A549 treated with CpdA at 1 μM for 4 hours (cell line): ENCODE data around the gene WDR55. TPM values are rescaled to one million over a fixed set of nuclear protein-coding genes. Genes with fewer than 3 reads are reported as not detected.

Source experiments
- total RNA-seq: library from RNA; stranded (reverse); fragments of 200-300 nt; extraction: Qiagen RNA extraction; gene quantifications from 5 replicates; pipeline ENCODE4 v1.2.3, GENCODE V29; 2022; ENCODE audit warnings: low read depth

The WDR55 gene, protein sequence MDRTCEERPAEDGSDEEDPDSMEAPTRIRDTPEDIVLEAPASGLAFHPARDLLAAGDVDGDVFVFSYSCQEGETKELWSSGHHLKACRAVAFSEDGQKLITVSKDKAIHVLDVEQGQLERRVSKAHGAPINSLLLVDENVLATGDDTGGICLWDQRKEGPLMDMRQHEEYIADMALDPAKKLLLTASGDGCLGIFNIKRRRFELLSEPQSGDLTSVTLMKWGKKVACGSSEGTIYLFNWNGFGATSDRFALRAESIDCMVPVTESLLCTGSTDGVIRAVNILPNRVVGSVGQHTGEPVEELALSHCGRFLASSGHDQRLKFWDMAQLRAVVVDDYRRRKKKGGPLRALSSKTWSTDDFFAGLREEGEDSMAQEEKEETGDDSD
- total RNA-seq: 29.2 to 32.4 TPM (median 29.6 TPM) in 5 replicates

DNA sequence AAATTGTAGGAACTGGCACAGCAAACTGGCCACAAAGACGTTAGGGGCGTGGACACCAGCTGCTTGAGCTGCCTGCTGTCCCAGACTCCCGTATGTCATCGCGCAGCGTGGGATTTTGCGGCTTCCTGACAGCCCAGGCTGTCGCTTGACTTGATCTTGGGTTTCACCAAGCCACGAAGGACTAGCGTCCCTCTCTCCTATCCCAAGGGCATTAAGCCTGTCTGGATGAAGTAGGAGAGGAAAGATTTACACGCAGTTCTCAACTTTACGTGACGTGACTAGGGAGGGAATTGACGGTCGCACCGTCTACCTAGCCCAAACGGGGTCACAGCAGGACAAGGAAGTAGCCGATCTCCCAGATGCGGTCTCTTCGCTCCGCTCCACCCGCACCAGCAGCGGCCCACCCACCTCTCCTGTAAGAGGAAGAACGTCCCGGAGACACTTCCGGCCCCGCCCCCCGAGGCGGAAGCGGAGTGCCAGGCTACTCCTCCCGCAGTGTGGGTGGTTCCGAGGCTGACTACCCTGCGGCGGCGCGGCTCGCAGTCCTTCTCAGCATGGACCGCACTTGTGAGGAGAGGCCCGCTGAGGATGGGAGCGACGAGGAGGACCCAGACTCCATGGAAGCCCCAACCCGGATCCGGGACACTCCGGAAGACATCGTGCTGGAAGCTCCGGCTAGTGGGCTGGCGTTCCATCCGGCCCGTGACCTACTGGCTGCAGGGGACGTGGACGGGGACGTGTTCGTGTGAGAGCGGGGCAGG lies at the start of gene WDR55:
WDR55 (plus strand) TSS at position 546 of the 761 bp plus-strand sequence; CDS start at position 555, 9 bp downstream.

DNA sequence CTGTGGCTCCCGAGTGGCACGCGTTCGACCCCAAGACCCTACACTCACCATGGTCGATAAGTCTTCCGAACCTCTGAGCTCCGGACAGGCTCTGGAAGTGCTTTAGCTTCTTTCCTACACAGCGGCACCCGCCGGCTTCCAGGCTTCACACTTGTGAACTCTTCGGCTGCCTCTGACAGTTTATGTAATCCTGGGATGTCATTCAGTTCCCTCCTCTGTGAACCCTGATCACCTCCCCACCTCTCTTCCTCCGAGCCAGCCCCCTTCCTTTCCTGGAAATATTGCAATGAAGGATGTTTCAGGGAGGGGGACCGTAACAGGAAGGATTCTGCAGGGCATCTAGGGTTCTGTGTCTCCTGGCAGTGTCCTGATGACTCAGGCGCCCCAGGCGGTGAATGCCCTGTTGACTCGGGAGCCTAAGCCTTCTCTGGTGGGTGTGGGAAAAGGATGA lies 31.7 kb upstream of the WDR55 start, which contains the start of gene CD14:
CD14 (minus strand) TSS at position 155 of the 451 bp plus-strand sequence; CDS start at position 51, 104 bp downstream.

DNA sequence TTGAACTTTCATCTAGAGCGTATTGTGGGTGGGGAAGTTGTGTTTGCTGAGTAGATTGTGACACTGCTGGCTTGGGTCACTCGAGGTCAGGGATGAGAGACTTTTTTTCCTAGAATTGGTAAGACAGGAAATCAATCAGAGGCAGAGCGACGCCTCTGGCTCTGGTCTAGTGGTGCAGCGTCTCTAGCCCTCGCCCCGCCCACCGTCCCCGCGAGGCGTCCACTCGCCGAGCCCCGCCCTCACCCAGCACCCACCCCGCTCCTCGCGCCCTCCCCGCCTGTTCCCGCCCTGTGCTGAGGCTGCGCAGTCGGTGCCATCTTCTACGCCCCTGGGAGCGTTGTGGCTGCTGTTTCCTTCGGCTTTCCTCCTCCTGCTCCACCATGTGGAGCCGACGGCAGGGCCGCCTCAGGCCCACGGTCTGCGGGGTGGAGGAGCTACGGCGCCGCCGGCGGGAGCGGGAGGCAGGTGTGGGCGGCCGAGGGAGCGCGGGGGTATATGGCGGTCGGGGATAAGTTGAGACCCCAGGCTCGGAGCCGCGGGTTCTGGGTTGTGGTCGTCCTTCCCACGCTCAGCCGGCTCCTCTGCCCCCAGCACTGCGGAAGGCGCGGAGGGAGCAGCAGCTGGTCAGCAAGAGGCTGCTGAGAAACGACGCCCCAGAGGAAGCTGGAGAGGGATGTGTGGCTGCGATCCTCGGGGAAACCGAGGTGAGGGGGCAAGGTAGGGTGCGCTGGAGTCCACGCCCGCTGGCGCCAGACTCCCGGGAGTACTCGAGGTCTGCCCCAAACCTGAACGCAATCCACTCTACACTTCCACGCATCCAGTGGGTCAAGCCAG lies 25.3 kb upstream of the WDR55 start, which contains the start of gene TMCO6:
TMCO6 (plus strand) TSS at position 304 of the 834 bp plus-strand sequence; CDS start at position 381, 77 bp downstream.

DNA sequence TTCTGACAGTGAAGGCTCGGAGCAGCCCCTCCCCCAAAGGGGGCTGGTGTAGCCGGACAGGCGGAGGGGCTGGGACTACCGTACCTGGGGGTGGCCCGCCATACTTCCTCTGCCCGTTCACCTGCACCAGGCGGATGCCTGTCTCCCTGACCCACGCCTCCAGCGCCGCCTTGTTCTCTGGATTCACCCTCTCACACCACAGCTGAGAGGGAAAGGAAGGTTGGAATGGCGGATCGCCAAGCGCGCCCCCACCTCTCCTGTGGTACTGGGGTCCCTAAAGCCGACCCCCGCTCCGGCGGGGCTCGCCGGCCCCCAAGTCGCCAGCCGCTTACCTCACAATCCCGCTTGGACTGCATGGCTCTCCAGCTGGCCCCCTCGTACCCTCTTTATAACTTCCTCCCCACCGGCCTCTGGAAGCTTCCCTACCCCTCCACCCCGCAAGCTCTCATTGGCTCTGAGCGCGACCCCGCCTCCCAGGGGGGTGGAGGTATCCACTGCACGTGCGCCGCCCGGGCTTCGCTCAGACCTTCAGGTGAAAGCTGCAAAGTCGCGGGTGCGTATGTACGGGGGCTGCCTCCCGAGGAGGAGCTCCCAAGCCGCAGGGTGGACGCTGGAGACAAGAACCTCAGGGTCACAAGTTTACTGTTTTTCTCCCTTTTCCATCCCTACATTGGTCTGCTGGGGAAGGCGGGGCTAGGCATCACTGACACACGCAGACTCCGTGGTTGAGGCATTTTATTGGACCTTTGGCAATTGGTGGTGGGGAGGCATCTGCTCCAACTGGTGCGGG lies 8.7 kb downstream of the WDR55 start, which contains the start of gene DND1:
DND1 (minus strand) TSS at position 390 of the 790 bp plus-strand sequence; CDS start at position 356, 34 bp downstream.

DNA sequence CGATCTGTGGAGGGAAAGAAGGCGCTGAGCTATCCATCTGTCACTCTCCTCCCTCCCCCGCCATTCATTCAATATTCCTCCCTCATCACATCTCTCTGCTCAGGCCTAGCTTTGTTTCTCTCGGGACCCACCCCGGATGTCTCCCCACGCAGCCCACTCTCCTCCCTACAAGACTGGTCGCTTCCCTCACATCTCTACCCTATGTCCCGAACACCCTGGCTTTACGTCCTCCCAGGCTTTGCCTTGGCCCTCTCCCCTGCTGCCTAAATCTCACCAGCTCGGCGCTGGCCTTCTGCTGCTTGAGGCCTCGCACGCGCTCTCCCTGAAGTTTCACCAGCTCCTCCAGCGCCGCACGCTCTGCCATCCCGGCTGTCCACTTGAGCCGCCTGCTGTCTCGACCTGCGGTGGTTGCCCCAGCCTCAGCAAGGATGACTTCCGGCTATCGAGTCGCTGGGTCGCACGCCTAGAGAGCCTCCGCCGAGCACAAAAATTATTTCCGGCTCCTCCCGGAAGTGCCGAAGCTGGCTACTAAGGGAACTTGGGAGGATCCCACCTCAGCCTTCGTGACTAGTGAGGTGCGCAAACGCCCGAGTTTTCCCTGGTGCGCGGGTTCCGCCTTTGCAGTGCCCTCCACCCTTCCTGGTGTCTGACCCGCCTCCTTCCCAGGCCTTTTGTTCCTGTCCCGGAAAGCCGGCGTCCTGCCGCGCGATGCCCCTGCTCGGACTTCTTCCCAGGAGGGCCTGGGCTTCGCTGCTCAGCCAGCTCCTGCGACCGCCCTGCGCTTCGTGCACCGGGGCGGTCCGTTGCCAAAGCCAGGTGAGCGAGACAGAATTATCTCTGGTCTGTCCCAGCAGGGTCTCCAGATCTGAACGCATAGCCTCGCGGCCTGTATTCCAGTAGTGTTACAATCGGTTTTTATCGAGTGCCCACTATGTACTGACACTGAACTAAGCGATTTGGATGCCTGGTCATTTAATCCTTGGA lies 26.5 kb downstream of the WDR55 start, which contains the start of the genes HARS1 and HARS2:
HARS1 (minus strand) TSS at position 430 of the 984 bp plus-strand sequence; CDS start at position 364, 66 bp downstream.
HARS2 (plus strand) TSS at position 515 of the 984 bp plus-strand sequence; CDS start at position 709, 194 bp downstream.

DNA sequence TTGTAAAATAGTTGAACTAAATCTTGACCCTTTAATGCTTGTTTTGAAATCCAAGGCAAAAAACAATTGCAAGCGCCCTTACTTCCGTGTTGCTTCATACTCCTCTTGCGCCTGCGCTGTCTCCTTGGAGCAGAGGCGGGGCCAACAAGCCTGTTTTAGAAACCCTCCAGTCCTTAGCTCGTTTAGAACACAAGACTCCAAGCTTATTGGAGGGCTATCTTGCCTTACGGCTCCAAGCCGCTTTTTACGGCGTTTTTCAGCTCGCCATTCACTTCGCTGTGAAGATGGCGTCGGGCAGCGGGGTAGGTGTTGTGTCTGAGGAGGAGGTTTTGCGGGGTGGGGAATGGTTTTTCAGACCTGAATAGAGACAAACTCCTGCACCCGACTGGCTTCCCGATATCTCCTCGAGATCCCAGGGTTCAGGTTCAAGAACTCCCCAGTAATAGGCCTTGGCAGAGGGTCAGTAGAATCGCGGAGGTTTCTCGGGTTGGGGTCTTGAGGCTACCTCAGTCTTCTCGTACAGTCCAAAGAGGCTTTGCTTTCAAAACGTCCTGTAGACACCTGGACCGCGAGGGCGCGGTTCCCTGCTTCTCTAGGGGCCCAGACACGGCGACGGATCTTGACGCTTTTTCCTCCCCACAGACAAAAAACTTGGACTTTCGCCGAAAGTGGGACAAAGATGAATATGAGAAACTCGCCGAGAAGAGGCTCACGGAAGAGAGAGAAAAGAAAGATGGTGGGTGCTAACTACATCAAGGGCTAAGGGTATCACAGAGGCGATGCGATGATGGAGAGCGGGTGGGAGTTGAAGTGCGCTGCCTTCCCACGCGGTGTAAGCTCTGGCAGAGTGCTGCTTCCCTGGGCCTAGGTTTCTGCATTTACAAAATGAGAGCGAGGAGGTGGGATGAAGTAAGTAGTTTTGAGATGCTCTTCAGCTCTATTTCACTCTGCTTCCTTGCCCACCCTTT lies 35.8 kb downstream of the WDR55 start, which contains the start of gene ZMAT2:
ZMAT2 (plus strand) TSS at position 271 of the 968 bp plus-strand sequence; CDS start at position 285, 14 bp downstream.

Other genes with a start within 250 kb of the WDR55 start
- gene EIF4EBP3, start 117.2 kb upstream of the WDR55 start, total RNA-seq: 1.3 to 5.0 TPM (median 2.1 TPM) in 5 replicates
- 37.6 to 53.3 TPM (median 45.8 TPM) in 5 replicates for gene SRA1, start 107.4 kb upstream of the WDR55 start, total RNA-seq
- 4.9 to 7.7 TPM (median 6.0 TPM) in 5 replicates for gene APBB3, start 100.3 kb upstream of the WDR55 start, total RNA-seq
- gene SLC35A4, start 100.1 kb upstream of the WDR55 start, total RNA-seq: 74.7 to 85.5 TPM (median 78.4 TPM) in 5 replicates
- 3.6 to 5.6 TPM (median 4.4 TPM) in 5 replicates for gene CD14, start 31.7 kb upstream of the WDR55 start, total RNA-seq
- 9.6 to 15.1 TPM (median 13.0 TPM) in 5 replicates for gene TMCO6, start 25.5 kb upstream of the WDR55 start, total RNA-seq
- 108 to 128 TPM (median 123 TPM) in 5 replicates for gene NDUFA2, start 17.3 kb upstream of the WDR55 start, total RNA-seq
- 94.9 to 140 TPM (median 98.2 TPM) in 5 replicates for gene IK, start 17.1 kb upstream of the WDR55 start, total RNA-seq
- gene DND1, start 8.7 kb downstream of the WDR55 start, total RNA-seq: 0.47 to 1.0 TPM (median 0.82 TPM) in 5 replicates
- gene HARS1, start 26.5 kb downstream of the WDR55 start, total RNA-seq: 81.3 to 85.6 TPM (median 83.4 TPM) in 5 replicates
- 34.5 to 44.5 TPM (median 38.9 TPM) in 5 replicates for gene HARS2, start 26.6 kb downstream of the WDR55 start, total RNA-seq
- gene ZMAT2, start 35.5 kb downstream of the WDR55 start, total RNA-seq: 81.8 to 121 TPM (median 90.3 TPM) in 5 replicates
- gene PCDHA1, start 121.2 kb downstream of the WDR55 start, total RNA-seq: 0.12 to 0.23 TPM (median 0.21 TPM) in 5 replicates
- gene PCDHA2, start 129.9 kb downstream of the WDR55 start, total RNA-seq: 0.03 to 0.10 TPM (median 0.05 TPM) in 5 replicates
- 0.74 to 1.1 TPM (median 0.91 TPM) in 5 replicates for gene PCDHA3, start 136.2 kb downstream of the WDR55 start, total RNA-seq
- 1.4 to 2.0 TPM (median 1.7 TPM) in 5 replicates for gene PCDHA4, start 142.2 kb downstream of the WDR55 start, total RNA-seq
- 0.44 to 0.75 TPM (median 0.63 TPM) in 5 replicates for gene PCDHA5, start 156.7 kb downstream of the WDR55 start, total RNA-seq
- gene PCDHA6, start 163.1 kb downstream of the WDR55 start, total RNA-seq: 0.07 to 0.09 TPM (median 0.09 TPM) in 3 of 5 replicates, not detected in the others
- gene PCDHA7, start 169.4 kb downstream of the WDR55 start, total RNA-seq: 0.08 to 0.22 TPM (median 0.13 TPM) in 5 replicates
- 0.06 to 0.08 TPM (median 0.07 TPM) in 4 of 5 replicates, not detected in the other for gene PCDHA8, start 176.3 kb downstream of the WDR55 start, total RNA-seq
- gene PCDHA9, start 183.5 kb downstream of the WDR55 start, total RNA-seq: not detected in 5 replicates
- gene PCDHA10, start 191.0 kb downstream of the WDR55 start, total RNA-seq: 0.01 to 0.02 TPM in 2 of 5 replicates, not detected in the others
- gene PCDHA11, start 204.1 kb downstream of the WDR55 start, total RNA-seq: 0.12 to 0.43 TPM (median 0.18 TPM) in 5 replicates
- gene PCDHA12, start 210.4 kb downstream of the WDR55 start, total RNA-seq: 2.5 to 2.9 TPM (median 2.5 TPM) in 5 replicates
- 0.06 to 0.10 TPM (median 0.07 TPM) in 4 of 5 replicates, not detected in the other for gene PCDHA13, start 217.2 kb downstream of the WDR55 start, total RNA-seq